ENCODE measurements around the gene SRP68. TPM values are rescaled to one million over a fixed set of nuclear protein-coding genes. Genes with fewer than 3 reads are reported as not detected.
A peak's percentile ranks its signal among the peaks of the same experiment; 100 is the strongest.

SRP68 gene
- total and polyA plus RNA-seq, 9 of the 15 experiments (the other 6 are each of a cell fraction or from before 2014, with no cell fraction given), result 29.4 to 92.6 (median 36.2) TPM

DNA sequence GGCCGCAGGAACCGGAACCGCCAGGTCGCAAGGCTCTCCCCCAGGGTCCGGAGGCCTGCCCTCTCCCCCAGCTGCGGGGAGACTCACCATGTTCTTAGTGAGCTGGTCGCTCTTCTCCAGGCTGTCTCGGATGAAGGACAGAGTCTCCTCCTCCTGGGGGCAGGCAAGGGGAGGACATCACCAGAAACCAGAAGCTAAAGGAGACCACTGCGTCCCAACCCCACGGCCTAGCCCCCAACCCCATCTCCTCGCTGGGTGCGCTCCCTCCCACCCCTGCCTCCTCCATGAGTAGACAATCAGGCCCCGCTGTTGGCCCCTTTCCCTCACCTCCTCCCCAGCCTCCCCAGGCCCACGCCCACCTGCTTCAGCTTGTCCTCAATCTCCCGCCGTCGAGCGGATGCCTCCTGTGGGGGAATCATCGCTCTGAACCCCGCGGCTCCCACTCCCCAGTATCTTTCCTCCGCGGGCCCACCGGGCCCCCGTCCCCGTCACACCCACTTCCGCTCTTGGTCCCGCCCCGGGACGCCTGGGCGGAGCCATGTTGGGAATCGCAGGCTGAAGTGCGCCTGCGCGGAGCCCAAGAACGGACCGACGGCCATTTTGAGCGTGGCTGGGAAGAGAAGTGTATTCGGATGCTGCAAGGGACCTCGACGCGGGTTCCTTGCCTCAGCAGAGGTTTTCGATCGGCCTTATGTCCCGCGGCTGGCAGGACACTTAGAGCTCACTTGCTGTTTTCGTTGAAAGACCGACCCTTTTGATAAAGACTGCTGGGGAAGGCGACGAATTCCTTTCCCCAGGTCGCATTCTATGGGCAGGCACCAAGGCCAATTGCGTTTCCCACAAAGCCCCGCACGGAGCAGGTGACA is 31.2 kb upstream of the SRP68 start, which contains the start of gene EXOC7 (continued):
- TF ChIP-seq ZNF639 (CRISPR knock-in tag; conservative IDR thresholded peaks at IDR 0.05 in 1 of 2, IDR thresholded peaks at IDR 0.05 in 1 of 2), result no peak
- no peak for TF ChIP-seq CTCFL (IDR thresholded peaks at IDR 0.05; ENCODE audit: borderline replicate concordance, insufficient read depth, low read depth, low read length, poor library complexity, severe bottlenecking)
- TF ChIP-seq HMGXB4 (CRISPR knock-in tag; IDR thresholded peaks at IDR 0.05), result 0 out of 2 replicates have a peak, but pooled peaks have one; percentile 67
- no peak for TF ChIP-seq ZNF57 (CRISPR knock-in tag; IDR thresholded peaks at IDR 0.05)
- TF ChIP-seq KDM2B (CRISPR knock-in tag; IDR thresholded peaks at IDR 0.05), result no peak
- no peak for TF ChIP-seq MTA2 (IDR thresholded peaks at IDR 0.05; ENCODE audit: low read depth)
- no peak for TF ChIP-seq ZNF232 (CRISPR knock-in tag; IDR thresholded peaks at IDR 0.05)
- TF ChIP-seq ARNT (IDR thresholded peaks at IDR 0.05), result no peak
- no peak for TF ChIP-seq KLF6 (CRISPR knock-in tag; IDR thresholded peaks at IDR 0.05; ENCODE audit: borderline replicate concordance)
- TF ChIP-seq RBBP5 (IDR thresholded peaks at IDR 0.05; ENCODE audit: borderline replicate concordance, insufficient read depth, low read length, poor library complexity, severe bottlenecking), result peak; percentile 59
- TF ChIP-seq SP2 (IDR thresholded peaks at IDR 0.05; ENCODE audit: extremely low read depth, low read depth, low read length, poor library complexity, severe bottlenecking), result no peak
- TF ChIP-seq SNAPC5 (CRISPR knock-in tag; IDR thresholded peaks at IDR 0.05), result no peak
- TF ChIP-seq SMARCC2 (IDR thresholded peaks at IDR 0.05; ENCODE audit: low read depth), result no peak
- TF ChIP-seq, protein P1, sequence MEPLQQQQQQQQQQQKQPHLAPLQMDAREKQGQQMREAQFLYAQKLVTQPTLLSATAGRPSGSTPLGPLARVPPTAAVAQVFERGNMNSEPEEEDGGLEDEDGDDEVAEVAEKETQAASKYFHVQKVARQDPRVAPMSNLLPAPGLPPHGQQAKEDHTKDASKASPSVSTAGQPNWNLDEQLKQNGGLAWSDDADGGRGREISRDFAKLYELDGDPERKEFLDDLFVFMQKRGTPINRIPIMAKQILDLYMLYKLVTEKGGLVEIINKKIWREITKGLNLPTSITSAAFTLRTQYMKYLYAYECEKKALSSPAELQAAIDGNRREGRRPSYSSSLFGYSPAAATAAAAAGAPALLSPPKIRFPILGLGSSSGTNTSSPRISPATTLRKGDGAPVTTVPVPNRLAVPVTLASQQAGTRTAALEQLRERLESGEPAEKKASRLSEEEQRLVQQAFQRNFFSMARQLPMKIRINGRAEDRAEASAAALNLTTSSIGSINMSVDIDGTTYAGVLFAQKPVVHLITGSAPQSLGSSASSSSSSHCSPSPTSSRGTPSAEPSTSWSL (CRISPR knock-in tag; IDR thresholded peaks at IDR 0.05; ENCODE audit: borderline replicate concordance), result no peak
- TF ChIP-seq KLF10 (CRISPR knock-in tag; IDR thresholded peaks at IDR 0.05), result no peak
- no peak for TF ChIP-seq RBM34 (IDR thresholded peaks at IDR 0.05; ENCODE audit: borderline replicate concordance, insufficient read depth, low read length)
